Lung (tissue), 12 donors: ENCODE results near the gene SIGLEC1. TPM values are rescaled to one million over a fixed set of nuclear protein-coding genes. Genes with fewer than 3 reads are reported as not detected.
A peak's percentile ranks its signal among the peaks of the same experiment; 100 is the strongest.

ENCODE experiments used
- ATAC-seq: fragments of 200-7000 bp; cut with Tn5 transposase; one replicate; pipeline ENCODE4 v1.9.1; 2020; ENCODE audit warnings: moderate number of reproducible peaks; ENCODE audit not compliant: insufficient read depth, low FRiP score
- DNase-seq, 3 donors: peaks; one replicate each; pipeline ENCODE4 v3.0.0-alpha.2; 2013 to 2017
- H3K27ac ChIP-seq, 2 donors: one replicate each; pipeline ENCODE4 v1.5.1; 2013; ENCODE audit warnings: mild to moderate bottlenecking in 2 of 2, moderate library complexity in 2 of 2, control low read depth in 1 of 2, inconsistent platforms in 1 of 2, low read depth in 1 of 2, low read length in 1 of 2
- H3K27me3 ChIP-seq, 3 donors: one replicate each; pipeline ENCODE4 v1.5.1; 2013; ENCODE audit warnings: low read length in 2 of 3; ENCODE audit not compliant: control insufficient read depth in 3 of 3, insufficient read depth in 3 of 3
- H3K36me3 ChIP-seq, 4 donors: one replicate each; pipeline ENCODE4 v1.5.1; 2013; ENCODE audit warnings: low read length in 4 of 4, mild to moderate bottlenecking in 1 of 4, moderate library complexity in 1 of 4; ENCODE audit not compliant: control insufficient read depth in 4 of 4, insufficient read depth in 4 of 4
- H3K4me1 ChIP-seq, 5 donors: one replicate each; pipeline ENCODE4 v1.5.1; 2013; ENCODE audit warnings: low read length in 5 of 5, mild to moderate bottlenecking in 2 of 5, moderate library complexity in 1 of 5; ENCODE audit not compliant: control insufficient read depth in 5 of 5, insufficient read depth in 5 of 5
- H3K4me3 ChIP-seq: one replicate; pipeline ENCODE4 v1.5.1; 2013; ENCODE audit warnings: mild to moderate bottlenecking, control low read depth, moderate library complexity
- H3K9ac ChIP-seq, 2 donors: one replicate each; pipeline ENCODE4 v1.5.1; 2013; ENCODE audit warnings: low read length in 2 of 2, control low read depth in 1 of 2; ENCODE audit not compliant: insufficient read depth in 1 of 2
- H3K9me3 ChIP-seq, 4 donors: one replicate each; pipeline ENCODE4 v1.5.1; 2013; ENCODE audit warnings: low read length in 3 of 4, mild to moderate bottlenecking in 1 of 4, moderate library complexity in 1 of 4; ENCODE audit not compliant: control insufficient read depth in 4 of 4, insufficient read depth in 3 of 4
- WGBS, 2 donors: extraction: QIAGEN DNeasy Blood & Tissue Kit; methylation state at CpG; one replicate each; pipeline ENCODE4 v1.1.7; 2013; 5-methylcytosine and 5-hydroxymethylcytosine counted together
- polyA plus RNA-seq, 2 donors: library from polyadenylated mRNA; stranded (reverse); fragments of 200-250 nt; gene quantifications; one replicate each; pipeline ENCODE4 v1.2.1, GENCODE V29; 2013
- total RNA-seq, 2 donors: library from RNA; depleted of rRNA in 1 of 2; stranded (reverse); fragments of >200 nt in 1 of 2; gene quantifications; one replicate each; pipeline ENCODE4 v1.2.1, GENCODE V29; 2014 to 2021
- TF ChIP-seq, protein P1 (sequence below): IDR thresholded peaks from 2 replicates; pipeline ENCODE4 v1.5.1; 2012; ENCODE audit warnings: mild to moderate bottlenecking; ENCODE audit errors: control extremely low read depth, extremely low read depth
- donor health status: control.
- donor health status: control.
- donor health status: Bipolar disorder and iron deficiency.
- donor health status: healthy.
- donor health status: DM: yes; HTN: yes; CAD: no.

SIGLEC1 gene
- total and polyA plus RNA-seq, 4 donors = 3.7 to 34.2 (median 18.7) TPM

DNA sequence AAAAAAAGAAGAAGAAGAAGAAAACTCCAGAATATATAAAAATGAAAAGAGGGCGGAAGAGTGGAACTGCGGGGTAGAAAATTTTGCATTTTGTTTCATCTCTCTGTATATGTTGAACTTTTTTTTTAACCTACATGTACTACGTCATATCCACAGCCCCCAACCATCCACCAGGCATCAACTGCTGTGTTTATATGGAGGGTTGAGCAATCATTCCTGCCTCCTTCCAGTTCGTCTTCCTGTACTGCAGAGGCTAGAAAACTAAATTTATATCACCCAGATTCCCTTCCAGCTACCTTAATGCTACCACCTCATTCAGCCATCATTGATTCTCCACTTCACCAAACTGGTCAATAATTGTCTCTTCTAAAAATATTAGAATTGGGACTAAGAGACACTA lies 9.5 kb upstream of the SIGLEC1 start:
- TF ChIP-seq, protein P1, sequence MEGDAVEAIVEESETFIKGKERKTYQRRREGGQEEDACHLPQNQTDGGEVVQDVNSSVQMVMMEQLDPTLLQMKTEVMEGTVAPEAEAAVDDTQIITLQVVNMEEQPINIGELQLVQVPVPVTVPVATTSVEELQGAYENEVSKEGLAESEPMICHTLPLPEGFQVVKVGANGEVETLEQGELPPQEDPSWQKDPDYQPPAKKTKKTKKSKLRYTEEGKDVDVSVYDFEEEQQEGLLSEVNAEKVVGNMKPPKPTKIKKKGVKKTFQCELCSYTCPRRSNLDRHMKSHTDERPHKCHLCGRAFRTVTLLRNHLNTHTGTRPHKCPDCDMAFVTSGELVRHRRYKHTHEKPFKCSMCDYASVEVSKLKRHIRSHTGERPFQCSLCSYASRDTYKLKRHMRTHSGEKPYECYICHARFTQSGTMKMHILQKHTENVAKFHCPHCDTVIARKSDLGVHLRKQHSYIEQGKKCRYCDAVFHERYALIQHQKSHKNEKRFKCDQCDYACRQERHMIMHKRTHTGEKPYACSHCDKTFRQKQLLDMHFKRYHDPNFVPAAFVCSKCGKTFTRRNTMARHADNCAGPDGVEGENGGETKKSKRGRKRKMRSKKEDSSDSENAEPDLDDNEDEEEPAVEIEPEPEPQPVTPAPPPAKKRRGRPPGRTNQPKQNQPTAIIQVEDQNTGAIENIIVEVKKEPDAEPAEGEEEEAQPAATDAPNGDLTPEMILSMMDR = no peak

DNA sequence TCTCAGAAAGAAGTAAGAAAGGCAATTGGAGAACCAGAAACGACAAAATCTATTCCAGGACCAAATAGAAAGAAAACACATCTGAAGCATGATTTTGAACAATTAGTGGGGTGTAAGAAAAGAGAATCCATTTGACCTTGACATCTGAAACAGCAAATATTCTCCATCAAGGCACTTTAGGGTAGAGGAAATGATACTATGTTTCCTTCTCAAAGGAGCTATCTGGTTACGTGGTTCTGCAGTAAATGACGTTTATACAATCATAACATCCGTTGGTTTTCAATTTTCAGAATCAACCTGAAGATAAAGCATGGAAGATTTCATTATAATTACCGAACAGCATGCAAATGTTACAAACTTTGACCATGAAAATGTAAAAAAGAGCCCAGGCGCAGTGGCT lies 8.2 kb upstream of the SIGLEC1 start:
- H3K27me3 ChIP-seq = no peaks in the 10 kb centered on the region
- no peak overlapping the region for H3K27ac ChIP-seq
- WGBS, 2 donors = 66 to 70% methylated on average over 6 of the region's 6 CpGs
- TF ChIP-seq, protein P1 = no peak
- DNase-seq = no peak
- H3K36me3 ChIP-seq = no peaks in the 10 kb centered on the region
- no peak for ATAC-seq
- H3K4me1 ChIP-seq = no peaks in the 10 kb centered on the region
- H3K9ac ChIP-seq = no peak overlapping the region
- H3K9me3 ChIP-seq = peaks cover 0 to 1% (median 0%) of the 10 kb centered on the region in 4 donors
- H3K4me3 ChIP-seq = no peak overlapping the region

More for the DNA sequence above, 9.5 kb upstream of the SIGLEC1 start:
- WGBS, 2 donors = 74 to 83% methylated on average over 4 of the region's 4 CpGs
- Histone ChIP-seq H3K27ac (no peak overlapping the region), H3K4me3 (no peak overlapping the region), H3K27me3 (no peaks in the 10 kb centered on the region), H3K36me3 (no peaks in the 10 kb centered on the region), H3K9ac (no peak overlapping the region), H3K9me3 (peaks cover 0 to 1% (median 0%) of the 10 kb centered on the region in 4 donors), H3K4me1 (no peaks in the 10 kb centered on the region)
- DNase-seq (peak in 1 of 3 donors; percentile 42), ATAC-seq (no peak)

DNA sequence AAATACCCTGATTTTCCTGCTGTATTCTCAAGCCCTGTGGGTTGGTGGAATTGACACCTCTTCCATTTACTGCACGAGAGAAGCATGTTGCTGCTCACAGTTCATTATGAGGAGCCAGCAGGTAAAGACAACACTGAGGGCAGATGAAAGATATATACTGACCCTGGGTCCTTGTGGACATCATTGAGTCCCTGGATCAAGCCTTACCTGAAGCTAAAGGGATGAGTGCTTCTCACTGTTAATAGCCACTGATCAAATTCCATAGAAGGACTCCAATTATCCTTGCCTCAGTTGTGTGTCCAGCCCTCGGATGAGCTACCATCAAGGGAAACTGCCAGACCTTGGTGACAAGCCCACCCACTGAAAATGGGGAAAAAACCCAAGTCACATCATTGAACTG lies 7.7 kb upstream of the SIGLEC1 start:
- H3K36me3 ChIP-seq = no peaks in the 10 kb centered on the region
- no peak for DNase-seq
- no peak overlapping the region for H3K4me3 ChIP-seq
- 78 to 80% methylated on average over 2 of the region's 2 CpGs for WGBS, 2 donors
- no peaks in the 10 kb centered on the region for H3K4me1 ChIP-seq
- H3K27me3 ChIP-seq = no peaks in the 10 kb centered on the region
- peaks cover 0 to 1% (median 0%) of the 10 kb centered on the region in 4 donors for H3K9me3 ChIP-seq
- TF ChIP-seq, protein P1 = no peak
- ATAC-seq = no peak
- H3K27ac ChIP-seq = no peak overlapping the region
- H3K9ac ChIP-seq = no peak overlapping the region

DNA sequence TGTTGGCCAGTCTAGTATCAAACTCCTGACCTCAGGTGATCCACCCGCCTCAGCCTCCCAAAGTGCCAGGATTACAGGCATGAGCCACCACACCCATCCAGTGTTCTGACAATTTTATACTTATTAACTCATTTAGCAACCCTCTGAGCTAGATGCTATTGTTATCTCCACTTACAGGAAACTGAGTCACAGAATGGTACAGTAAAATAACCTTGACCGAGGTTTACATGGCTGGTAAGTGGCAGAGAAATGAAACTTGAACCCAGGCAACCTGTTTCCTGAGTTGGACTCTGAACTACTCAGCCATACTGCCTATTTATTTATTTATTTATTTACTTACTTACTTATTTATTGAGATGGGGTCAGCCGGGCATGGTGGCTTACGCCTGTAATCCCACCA lies 6.6 kb upstream of the SIGLEC1 start:
- no peaks in the 10 kb centered on the region for H3K4me1 ChIP-seq
- no peaks in the 10 kb centered on the region for H3K36me3 ChIP-seq
- H3K4me3 ChIP-seq = no peak overlapping the region
- no peaks in the 10 kb centered on the region for H3K27me3 ChIP-seq
- H3K9me3 ChIP-seq = peaks cover 0 to 1% (median 0%) of the 10 kb centered on the region in 4 donors
- no peak overlapping the region for H3K9ac ChIP-seq
- TF ChIP-seq, protein P1 = no peak
- DNase-seq (no peak), ATAC-seq (no peak)
- H3K27ac ChIP-seq = no peak overlapping the region
- 90 to 92% methylated on average over 4 of the region's 4 CpGs for WGBS, 2 donors
